NCI-H1930 (cell line): Measurements from ENCODE around the gene KRT28.

Experiments used
- DNase-seq, 2 experiments: peaks; one replicate each; lab custom pipeline; 2025; lab: John Stamatoyannopoulos, UW

The KRT28 gene, protein sequence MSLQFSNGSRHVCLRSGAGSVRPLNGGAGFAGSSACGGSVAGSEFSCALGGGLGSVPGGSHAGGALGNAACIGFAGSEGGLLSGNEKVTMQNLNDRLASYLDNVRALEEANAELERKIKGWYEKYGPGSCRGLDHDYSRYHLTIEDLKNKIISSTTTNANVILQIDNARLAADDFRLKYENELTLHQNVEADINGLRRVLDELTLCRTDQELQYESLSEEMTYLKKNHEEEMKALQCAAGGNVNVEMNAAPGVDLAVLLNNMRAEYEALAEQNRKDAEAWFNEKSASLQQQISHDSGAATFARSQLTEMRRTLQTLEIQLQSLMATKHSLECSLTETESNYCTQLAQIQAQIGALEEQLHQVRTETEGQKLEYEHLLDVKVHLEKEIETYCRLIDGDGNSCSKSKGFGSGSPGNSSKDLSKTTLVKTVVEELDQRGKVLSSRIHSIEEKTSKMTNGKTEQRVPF

DNA sequence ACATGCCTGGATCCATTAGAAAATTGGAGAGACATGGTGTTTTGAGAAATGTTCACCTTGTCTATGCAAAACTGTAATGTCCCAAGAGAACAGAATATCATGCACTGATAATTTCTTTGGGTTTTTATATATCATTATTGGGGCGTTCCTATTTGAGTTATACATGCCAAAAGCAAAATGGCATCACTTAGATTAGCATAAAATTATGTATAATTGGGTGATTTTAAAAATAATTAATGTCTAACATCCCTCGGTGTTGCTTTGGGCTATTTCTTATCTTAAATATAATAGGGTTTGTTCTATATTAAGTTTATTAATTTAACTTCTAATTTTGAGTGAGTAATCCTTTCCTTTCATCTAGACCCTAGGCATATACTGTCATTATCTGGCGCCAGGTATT is at the start of gene KRT28:
KRT28 (minus strand) TSS at position 101 of the 400 bp plus-strand sequence; CDS start at position 35, 66 bp downstream.
- DNase-seq = no peak

DNA sequence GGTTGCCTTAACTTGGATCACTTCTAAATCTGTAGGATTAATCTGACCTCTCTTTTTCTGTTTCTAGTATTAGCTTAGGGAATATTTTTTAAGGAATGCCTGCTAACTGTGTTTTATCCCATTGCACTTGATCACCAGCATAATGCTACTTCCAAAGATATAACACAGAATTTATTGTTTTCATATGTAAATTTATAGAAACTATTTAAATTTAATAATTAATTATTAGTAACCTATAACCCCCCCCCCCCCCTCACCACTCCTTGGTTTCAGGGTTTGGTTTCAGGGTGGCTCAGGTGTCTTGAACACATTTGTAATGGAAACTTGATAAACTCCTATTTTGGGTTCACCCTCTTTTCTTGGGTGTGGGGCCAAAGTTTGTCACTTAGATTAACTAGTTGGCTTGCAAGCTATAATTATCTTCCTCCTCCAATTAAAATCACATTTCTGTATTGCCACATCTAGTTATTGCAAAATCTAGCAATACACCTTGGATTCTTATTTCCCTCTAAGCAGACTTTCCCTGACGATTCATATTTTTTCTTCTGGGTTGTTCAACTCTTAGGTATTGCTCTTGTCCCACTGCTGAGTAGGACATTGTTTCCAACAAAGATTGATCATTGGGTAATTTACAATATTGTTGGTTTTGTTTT is 49.0 kb upstream of the KRT28 start:
- DNase-seq = no peak

DNA sequence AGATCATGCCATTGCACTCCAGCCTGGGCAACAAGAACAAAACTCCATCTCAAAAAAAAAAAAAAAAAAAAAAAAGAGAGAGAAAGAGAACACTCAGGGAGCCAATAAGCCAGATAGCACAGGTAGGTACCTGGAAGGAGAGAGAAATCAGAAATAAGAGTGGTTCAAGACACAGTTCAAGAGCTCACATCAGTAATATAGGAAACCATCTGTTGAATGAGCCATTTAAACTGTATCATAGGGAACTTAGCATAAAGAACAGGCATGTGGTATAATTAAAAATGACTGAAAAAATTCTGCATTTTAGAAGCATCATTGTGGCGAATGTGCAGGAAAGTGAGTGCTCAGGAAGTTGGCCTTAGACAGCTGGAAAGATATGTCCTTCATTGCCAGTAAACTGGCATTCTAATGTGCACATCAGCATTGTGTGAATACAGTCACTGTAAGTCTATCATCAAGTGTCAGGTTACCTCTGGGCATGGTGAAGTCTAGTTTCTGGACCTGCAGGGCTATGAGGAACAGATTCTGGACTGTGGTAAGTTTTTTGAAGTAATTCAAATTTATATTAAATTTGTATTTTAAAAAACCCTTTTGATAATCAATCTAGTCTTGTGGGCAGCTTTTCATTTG is 46.9 kb upstream of the KRT28 start:
- DNase-seq = no peak

DNA sequence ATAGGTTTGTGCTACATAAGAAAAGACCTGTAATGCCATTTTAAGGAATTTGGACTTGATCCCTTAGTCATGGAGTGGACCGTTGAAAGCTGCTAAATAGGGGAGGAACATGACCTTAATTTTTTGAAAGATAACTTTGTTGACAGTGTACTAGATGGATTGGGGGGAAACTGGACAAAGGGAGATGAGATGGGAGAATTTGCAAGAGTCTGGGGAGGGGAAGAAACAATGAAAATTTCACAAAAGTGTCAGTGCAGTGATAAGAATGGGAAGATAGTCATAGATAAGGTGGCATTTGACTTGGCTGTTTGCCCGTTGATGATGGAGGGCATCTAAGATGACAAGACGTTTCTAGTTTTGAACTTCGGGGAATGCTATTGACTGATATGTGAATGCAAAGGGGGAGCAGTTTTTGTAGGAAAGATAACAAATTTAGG is 44.9 kb upstream of the KRT28 start:
- DNase-seq = no peak

DNA sequence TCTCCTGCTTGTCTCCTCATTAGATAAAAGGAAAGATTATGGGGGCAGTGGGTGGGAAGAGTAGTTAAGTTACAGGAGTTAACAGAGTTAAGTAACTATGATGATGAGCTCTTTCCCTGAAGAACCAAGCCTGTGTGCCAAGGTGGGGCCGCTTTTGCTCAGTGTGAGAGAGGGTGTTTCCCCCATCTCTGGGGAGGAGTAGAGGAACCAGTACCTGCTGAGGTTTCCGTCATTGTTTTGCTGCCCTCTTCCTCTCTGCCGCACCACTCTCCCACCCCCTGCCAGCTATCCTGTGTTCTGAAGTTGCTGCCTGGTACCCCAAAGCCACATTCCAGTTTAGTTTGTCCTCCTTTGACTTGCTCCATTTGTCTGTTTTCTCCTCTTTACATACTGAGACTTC is 43.5 kb upstream of the KRT28 start:
- DNase-seq = no peak

DNA sequence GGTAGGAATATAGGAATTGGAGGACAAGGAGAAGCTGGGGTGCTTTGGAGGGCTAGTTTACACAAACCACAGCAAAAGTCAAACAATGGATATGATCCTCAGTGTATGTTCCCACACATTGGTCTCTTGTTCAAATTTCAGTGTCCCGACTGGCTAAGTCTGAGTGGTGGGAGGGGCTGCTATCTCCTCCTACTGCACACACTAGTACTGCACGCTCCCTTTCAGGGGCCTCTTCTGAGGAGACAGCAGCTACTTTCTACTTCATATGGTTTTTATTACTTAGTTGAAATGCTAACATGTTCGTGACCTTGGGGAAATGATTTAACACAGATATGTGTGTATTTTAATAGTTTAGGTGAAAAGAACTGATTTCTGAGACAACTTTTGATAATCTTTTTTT is 41.5 kb upstream of the KRT28 start:
- DNase-seq = no peak

DNA sequence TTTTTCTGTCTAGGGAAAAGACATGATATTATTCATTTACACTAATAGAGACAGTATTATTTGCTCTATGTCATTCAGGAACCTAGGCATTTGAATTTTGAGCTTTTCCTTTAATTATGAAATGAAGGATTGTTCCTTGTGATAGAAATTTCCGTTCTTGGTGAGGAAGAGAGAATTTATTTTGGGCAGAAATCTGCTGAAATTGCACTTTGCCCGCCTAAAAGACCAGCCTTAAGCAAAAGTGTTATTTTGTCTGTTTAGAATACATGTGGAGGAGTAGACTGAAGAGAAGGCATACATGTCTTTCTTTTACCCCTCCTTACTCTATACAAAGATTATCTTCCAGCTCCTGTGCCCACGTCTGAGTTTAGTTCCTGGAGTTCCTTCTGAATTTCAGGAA is 39.4 kb upstream of the KRT28 start:
- no peak for DNase-seq

DNA sequence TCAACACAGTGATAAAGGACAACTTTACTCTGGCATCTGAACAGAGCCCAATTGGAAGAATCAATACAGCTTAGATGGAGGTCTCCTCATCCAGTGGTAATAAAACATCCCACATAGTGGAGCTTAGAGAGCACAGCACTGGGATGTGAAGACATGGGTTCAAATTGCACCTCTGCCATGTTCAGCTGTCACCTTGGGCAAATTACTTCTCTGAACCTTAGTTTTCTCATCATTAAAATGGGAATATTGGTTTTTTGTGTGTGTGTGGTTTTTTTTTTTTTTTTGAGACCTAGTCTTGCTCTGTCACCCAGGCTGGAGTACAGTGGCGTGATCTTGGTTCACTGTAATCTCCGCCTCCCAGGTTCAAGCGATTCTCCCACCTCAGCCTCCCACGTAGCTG is 36.3 kb upstream of the KRT28 start:
- no peak for DNase-seq

DNA sequence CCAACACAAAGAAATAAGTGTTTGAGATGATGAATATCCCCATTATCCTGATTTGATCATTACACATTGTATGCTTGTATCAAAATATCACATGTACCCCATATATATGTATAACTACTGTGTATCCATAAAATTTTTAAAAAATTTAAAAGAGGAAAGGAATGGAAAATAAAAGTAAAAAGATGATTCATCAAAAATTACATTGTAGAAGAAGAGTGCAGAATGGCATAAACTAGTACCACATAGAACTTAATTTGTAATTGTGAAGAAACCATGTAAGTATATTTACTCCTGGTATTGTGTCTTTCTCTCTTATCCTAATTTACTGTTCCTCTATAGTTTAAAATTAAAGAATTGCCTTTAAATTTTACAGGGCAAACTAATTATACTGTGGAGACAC is 34.1 kb upstream of the KRT28 start:
- DNase-seq = no peak

DNA sequence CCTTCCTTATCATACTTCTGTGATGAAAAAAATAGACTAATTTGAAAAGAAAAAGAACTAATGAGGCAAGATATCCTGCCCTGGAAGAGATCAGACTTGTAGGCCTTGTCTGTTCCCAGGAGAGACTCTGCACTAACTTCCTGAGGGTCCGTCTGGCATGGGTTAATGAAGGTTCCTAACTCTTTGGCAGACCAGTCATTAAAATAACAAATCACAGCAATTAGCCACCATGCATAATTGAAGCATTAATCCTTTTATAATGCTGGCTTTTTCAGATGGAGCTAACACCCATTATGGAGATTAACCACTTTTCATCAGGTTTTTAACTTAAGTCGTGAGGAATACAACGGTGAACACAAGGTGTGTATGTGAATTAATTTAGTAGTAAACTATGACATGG is 33.1 kb upstream of the KRT28 start:
- no peak for DNase-seq

DNA sequence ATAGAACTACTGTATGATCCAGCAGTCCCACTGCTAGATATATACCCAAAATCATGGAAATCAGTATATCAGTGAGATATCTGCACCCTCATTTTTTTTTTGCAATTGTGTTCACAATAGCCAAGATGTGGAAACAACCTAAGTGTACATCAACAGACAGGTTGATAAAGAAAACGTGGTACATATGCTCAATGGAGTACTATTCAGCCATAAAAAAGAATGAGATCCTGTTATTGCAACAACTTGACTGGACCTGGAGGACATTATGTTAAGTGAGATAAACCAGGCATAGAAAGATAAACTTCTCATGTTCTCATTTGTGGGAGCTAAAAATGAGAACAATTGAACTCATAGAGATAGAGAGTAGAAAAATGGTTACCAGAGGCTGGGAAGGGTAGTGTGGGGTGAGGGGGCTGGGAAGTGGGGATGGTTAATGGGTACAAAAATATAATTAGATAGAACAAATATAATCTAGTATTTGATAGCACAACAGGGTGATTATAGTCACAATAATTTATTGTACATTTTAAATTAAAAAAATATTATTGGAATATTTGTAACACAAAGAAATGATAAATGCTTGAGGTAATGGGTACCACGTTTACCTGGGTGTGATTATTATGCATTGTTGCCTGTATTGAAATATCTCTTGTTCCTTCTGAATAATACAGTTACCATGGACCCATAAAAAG is 30.5 kb upstream of the KRT28 start:
- DNase-seq = no peak

DNA sequence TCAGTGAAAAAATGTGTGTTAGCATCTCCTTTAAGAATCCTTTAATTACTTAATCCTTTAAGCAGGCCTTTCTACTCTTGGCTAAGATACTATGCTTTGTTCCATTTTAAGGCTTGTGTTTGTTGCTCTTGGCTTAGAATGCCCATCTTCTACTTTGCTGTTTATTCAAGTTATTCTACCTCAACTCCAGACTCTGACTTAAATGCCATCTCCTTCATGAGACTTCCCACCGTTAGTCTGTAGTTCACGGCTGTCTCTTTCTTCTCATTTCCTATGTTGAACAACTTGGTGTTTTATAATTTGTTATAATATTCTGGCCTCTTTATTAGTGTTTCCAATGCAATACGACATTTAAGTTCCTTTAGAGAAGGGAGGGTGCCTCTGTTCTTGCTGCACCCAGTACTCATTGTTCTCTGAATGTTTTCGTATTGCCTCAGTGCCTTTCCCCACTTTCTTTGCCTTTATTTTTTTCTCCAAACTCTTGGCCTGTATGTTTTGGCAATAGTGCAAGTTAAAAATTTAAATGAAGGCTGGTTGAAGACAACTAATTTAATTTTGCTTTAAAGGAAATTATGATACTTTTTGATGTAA is 28.8 kb upstream of the KRT28 start:
- DNase-seq = no peak

DNA sequence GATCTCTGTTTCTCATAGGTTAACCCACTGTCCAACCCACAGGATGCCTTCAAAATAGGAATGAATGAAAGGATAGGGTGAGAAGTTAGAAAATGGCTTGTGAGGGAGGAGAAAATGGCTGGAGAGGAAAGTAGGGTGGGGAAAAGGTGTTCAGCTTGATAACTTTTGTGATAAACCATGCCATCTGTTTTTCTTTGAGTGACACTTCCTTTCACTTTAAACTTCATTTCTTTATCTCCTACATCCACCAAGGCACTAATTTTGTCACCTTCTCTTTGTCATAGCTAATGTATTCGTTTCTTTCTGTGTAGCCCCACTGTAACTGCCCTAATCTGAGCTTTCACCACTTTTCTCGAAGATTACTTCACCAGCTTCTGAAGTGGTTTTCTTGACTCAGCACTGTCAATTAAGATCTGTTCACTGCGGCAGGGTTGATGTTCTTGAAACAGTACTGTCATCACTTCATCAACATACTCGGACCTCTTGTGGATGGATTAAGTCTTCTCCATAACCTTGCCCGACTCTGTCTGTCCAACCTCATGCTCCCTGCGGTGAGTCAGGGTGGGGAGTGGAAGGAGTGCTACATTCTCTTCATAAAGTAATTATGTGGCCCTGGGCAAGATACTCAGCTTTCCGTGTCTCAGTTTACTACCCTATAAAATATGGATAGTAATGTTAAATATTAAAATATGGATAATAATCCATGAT is 28.1 kb upstream of the KRT28 start:
- DNase-seq = no peak

DNA sequence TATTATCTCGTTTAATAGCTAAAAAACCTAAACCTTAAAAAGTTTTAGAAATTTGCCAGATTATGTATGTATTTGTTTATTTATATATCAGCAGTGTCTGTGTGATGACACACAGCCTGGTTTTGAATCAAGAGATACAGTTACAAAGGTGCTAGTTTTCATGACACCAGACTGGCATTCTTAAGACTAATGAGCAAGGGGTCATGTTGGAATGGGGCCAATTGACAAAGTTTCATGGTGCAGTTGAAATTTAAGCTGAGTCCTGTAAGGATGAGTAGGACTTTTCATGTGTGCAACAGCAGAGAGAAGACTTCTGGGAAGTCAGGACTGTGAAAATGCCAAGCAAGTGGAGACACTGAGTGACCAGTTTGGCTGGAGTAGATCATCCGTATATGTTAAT is 25.8 kb upstream of the KRT28 start:
- no peak for DNase-seq

DNA sequence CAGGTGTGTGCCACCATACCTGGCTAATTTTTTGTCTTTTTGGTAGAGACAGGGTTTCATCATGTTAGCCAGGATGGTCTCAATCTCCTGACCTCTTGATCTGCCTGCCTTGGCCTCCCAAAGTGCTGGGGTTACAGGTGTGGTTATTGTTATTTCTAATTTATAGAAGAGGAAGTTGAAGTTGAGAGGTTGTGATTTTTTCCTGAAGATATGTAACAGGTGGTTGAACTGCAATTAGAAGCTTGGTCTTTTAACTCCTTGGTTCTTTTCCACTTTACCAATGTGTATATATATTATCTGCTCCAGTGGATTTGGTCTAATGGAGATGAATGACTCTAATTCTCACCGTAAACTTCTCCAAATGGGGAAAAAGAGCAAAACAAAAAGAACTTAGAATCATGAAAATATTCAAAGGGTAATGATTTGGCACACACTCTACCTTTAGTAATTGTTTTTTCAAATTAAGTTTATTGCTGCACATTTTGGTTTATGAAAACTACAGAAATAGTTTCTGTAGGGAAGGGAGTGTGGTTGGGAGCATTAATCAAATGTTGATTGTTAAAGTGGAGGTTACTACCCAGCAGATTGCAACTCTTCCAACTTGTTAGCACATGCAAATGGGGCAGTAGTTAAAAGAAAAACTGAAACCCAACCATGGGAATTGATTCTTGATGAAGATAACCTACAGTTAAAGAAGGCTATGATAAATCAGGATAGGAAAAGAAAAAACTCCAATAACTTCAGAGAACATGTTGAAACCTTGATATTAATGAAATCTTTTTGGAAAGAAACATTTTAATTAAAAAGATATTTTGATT is 24.5 kb upstream of the KRT28 start:
- DNase-seq = no peak

DNA sequence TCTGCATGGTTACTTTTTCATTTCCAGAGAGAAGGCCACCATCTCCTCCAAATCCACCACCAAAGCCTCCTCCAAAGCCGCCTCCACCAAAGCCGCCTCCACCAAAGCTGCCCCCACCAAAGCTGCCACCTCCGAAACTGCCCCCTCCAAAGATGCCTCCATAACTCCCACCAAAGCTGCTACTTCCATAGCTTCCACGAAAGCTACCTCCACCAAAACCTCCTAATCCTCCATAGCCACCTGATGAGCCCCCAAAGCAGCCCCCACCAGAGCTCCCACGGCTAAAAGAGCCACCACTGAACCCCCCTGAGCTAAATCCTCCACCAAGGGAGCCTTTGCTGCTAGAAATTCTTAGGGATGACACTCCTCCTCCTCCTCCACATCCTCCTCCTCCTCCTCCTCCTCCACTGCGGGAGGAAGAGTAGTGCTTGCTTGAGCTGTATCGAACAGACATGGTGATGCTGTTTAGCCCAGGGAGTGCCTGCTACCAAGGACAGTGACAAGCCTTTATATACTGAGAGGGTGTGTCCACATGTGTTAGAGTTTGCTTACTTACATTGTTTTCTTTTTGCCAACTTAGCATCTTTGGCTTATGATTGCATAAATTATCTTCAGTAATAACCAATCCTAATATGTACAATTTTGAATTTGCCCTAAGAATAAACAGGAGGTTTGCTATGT is 22.5 kb upstream of the KRT28 start, which contains the start of gene KRT10:
KRT10 (minus strand) TSS at position 483 of the 681 bp plus-strand sequence; CDS start at position 454, 29 bp downstream.
- DNase-seq = no peak

DNA sequence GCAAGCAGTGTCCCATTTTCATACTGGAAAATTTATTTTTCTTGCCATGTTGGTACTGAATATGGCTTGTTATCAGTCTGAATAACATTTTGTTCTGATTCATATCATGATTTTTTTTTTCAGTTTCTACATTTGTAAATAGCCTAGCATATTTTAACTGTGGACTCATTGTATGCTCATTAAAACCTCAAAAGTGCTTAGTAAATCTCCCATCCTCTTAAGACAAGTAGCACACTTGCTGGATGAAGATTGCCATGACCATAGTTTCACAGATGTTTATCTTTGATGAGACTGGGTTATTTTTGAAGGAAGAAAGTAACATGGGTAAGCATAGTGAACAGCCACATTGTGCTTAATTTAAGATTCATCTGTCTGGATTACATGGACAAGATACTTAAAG is 21.8 kb upstream of the KRT28 start:
- DNase-seq = no peak

DNA sequence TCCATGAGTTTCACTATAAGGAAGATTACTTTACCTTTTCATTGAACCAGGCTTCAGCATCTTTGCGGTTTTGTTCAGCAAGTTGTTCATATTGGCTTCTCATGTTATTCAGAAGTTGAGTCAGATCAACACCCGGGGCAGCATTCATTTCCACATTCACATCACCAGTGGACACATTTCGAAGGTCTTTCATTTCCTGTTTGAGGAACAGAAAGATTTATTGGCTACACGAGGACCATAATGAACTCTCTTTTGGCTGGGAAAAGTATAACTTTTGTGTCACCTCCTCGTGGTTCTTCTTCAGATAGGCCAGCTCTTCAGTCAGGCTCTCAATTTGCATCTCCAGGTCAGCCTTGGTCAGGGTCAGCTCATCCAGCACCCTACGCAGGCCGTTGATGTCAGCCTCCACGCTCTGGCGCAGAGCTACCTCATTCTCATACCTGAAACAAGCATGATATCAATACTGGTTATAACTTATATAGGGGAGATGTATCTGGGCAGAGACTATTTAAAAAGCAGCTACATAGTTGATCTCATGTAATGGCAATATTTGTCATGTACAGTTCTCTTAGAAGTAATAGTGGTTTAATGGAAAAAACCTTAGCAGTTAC is 20.6 kb upstream of the KRT28 start:
- DNase-seq = no peak

DNA sequence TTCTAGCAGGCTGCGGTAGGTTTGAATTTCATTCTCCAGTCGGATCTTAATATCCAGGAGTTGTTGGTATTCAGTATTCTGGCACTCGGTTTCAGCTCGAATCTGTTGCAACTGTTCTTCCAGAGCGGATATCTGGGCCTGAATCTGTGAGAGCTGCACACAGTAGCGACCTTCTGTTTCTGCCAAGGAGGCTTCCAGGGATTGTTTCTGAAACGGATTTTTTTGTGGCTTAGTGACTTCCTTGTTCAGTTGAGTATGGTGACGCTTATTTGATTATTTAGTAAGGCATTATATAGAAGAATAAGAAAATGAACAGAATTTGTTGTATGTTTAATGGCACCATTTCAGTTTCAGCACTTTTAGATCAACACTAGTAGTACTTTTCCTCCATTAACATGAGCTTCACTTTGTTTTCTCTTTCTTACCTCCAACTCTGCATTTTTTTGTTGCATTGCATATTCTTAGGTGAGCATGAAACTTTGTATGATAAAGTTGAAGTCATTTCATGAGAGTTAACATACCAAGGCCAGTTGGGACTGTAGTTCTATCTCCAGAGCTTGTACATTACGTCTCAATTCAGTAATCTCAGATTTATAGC is 19.9 kb upstream of the KRT28 start:
- DNase-seq = no peak
